Stimulated activated CD8-positive, alpha-beta memory T cell treated with anti-CD3 and anti-CD28 coated beads, Interleukin-15, amount 100 ng/mL, for 4 hours (primary cell): ENCODE measurements around the gene IGF1R.

ENCODE experiments used
- DNase-seq, 2 donors: peaks; one replicate each; pipeline ENCODE4 v3.0.0-alpha.2; 2020; ENCODE audit warnings: low read depth in 2 of 2

Gene IGF1R

GRCh38 chr15:98909968-98910885 is 261.9 kb downstream of the IGF1R start:
- no peak for DNase-seq

GRCh38 chr15:98914626-98915025 is 266.3 kb downstream of the IGF1R start:
- no peak for DNase-seq

- DNase-seq: no peak
Measured at GRCh38 chr15:98916826-98917225, 268.5 kb downstream of the IGF1R start.

GRCh38 chr15:98917417-98917816 is 269.1 kb downstream of the IGF1R start:
- DNase-seq: no peak

- DNase-seq: no peak
Measured at GRCh38 chr15:98920091-98920880, 271.9 kb downstream of the IGF1R start.

- DNase-seq: no peak
Measured at GRCh38 chr15:98923171-98923570, 274.8 kb downstream of the IGF1R start.

GRCh38 chr15:98923579-98923978 is 275.2 kb downstream of the IGF1R start:
- no peak for DNase-seq

GRCh38 chr15:98924401-98925049 is 276.2 kb downstream of the IGF1R start:
- no peak for DNase-seq

- no peak for DNase-seq
Measured at GRCh38 chr15:98926236-98926635, 277.9 kb downstream of the IGF1R start.

GRCh38 chr15:98927022-98927421 is 278.7 kb downstream of the IGF1R start:
- no peak for DNase-seq

GRCh38 chr15:98927996-98928395 is 279.7 kb downstream of the IGF1R start:
- DNase-seq: no peak

GRCh38 chr15:98930576-98930975 is 282.2 kb downstream of the IGF1R start:
- DNase-seq: no peak

GRCh38 chr15:98931004-98931403 is 282.7 kb downstream of the IGF1R start:
- DNase-seq: no peak

GRCh38 chr15:98933406-98933805 is 285.1 kb downstream of the IGF1R start:
- no peak for DNase-seq

GRCh38 chr15:98935736-98936135 is 287.4 kb downstream of the IGF1R start:
- no peak for DNase-seq

- no peak for DNase-seq
Measured at GRCh38 chr15:98937413-98938104, 289.2 kb downstream of the IGF1R start.

GRCh38 chr15:98938105-98938417 is 289.7 kb downstream of the IGF1R start:
- no peak for DNase-seq

GRCh38 chr15:98938799-98939198 is 290.5 kb downstream of the IGF1R start:
- no peak for DNase-seq

- no peak for DNase-seq
Measured at GRCh38 chr15:98939311-98940080, 291.2 kb downstream of the IGF1R start.

GRCh38 chr15:98941595-98942255 is 293.4 kb downstream of the IGF1R start:
- DNase-seq: no peak

- no peak for DNase-seq
Measured at GRCh38 chr15:98942431-98942830, 294.1 kb downstream of the IGF1R start.
